PC-3 (cell line): ENCODE data around the gene KDF1.

Experiments
- CTCF ChIP-seq: fragments of 300-600 bp; sonication (generic); conservative IDR thresholded peaks from 2 replicates; pipeline ENCODE4 v1.5.1; 2017; ENCODE audit warnings: antibody characterized with exemption, low read depth, mild to moderate bottlenecking, low read length
- EZH2 ChIP-seq: fragments of 300-600 bp; sonication (generic); IDR thresholded peaks from one replicate; pipeline ENCODE4 v1.6.1; 2017; ENCODE audit warnings: antibody characterized with exemption, mild to moderate bottlenecking, low read length; ENCODE audit not compliant: unreplicated experiment

GRCh38 chr1:26998429-26999300 lies 38.4 kb upstream of the KDF1 start:
- TF ChIP-seq EZH2 (no peak), CTCF (no peak)
